ENCODE results near the gene PLEKHA8.

PLEKHA8 gene

GRCh38 chr7:30169579-30169978, 141.4 kb downstream of the PLEKHA8 start:
- no peak for DNase-seq (ENCODE audit: low read depth)

- no peak for DNase-seq (ENCODE audit: low read depth)
These were observed 142.4 kb downstream of the PLEKHA8 start for GRCh38 chr7:30170476-30171205.

GRCh38 chr7:30171766-30172447, 143.7 kb downstream of the PLEKHA8 start:
- DNase-seq (ENCODE audit: low read depth): no peak

- no peak for DNase-seq (ENCODE audit: low read depth)
These were observed 144.2 kb downstream of the PLEKHA8 start for GRCh38 chr7:30172451-30172850.

- no peak for DNase-seq (ENCODE audit: low read depth)
These were observed 145.1 kb downstream of the PLEKHA8 start for GRCh38 chr7:30173058-30173897.

- DNase-seq (ENCODE audit: low read depth): no peak
These were observed 147.0 kb downstream of the PLEKHA8 start for GRCh38 chr7:30175180-30175579.

- no peak for DNase-seq (ENCODE audit: low read depth)
These were observed 147.5 kb downstream of the PLEKHA8 start for GRCh38 chr7:30175636-30176147.

GRCh38 chr7:30176463-30177109, 148.4 kb downstream of the PLEKHA8 start:
- DNase-seq (ENCODE audit: low read depth): no peak

GRCh38 chr7:30177186-30177585, 149.0 kb downstream of the PLEKHA8 start:
- no peak for DNase-seq (ENCODE audit: low read depth)

GRCh38 chr7:30177965-30178364, 149.8 kb downstream of the PLEKHA8 start:
- DNase-seq (ENCODE audit: low read depth): no peak

GRCh38 chr7:30178748-30179436, 150.7 kb downstream of the PLEKHA8 start:
- DNase-seq (ENCODE audit: low read depth): no peak

Data from activated T-helper 9 cell treated with anti-CD3 and anti-CD28 coated beads, Interleukin-2, amount 50 U/mL, for 16 hours (primary cell).